Activated T-cell treated with anti-CD3 and anti-CD28 coated beads for 1 hour (primary cell): ENCODE data around the gene BATF.

Experiments used
- DNase-seq: peaks from one replicate; pipeline ENCODE4 v3.0.0-alpha.2; 2020; ENCODE audit warnings: low read depth

The BATF gene

DNA sequence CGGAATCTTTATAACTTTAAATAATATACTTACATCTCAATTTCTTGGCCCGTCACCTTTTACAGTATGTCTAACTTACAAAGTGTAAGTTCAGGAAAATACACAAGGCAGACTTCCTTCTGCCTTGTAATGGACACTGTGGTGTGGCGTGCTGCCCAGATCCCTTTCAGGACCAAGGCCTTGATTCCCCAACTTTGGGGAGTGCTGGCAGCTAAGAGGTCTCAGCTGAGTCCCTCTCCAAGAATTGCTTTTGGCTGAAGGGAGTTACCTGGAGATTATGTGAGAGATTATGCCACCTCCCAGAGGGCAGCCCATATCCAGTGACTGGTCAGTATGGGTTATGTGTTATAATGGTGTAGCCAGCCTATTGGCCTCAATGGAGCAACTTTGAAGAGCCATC, 21.2 kb upstream of the BATF start:
- no peak for DNase-seq

DNA sequence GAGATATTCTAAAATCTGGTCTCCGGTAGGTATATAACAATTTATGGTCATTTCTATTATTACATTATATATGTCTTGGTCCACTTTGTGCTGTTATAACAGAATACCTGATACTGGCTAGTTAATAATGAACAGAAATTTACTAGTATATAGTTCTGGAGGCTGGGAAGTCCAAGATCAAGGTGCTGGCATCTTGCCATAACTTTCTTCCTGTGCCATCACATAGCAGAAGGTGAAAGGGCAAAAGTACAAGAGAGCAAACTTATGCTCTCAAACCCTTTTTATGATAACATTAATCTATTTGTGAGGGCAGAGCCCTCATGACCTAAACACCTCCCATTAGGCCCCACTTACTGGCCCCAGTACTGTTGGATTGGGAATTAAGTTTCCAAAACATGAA, 17.9 kb upstream of the BATF start:
- no peak for DNase-seq

DNA sequence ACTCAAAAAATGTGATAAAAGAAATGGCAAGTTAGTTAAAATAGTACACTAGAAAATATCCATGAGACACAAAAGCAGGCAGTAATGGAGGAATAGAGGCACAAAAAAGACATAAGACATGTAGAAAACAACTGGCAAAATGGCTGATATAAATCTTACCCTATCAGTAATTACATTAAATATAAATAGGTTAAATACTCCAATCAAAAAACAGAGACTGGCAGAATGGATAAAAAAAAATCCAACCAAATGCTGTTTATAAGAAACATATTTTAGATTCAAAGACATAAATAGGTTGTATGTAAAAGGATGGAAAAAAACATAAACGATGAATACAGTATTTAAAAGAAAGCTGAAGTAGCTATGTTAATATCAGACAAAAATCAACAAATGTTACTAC, 15.3 kb upstream of the BATF start:
- DNase-seq = no peak

DNA sequence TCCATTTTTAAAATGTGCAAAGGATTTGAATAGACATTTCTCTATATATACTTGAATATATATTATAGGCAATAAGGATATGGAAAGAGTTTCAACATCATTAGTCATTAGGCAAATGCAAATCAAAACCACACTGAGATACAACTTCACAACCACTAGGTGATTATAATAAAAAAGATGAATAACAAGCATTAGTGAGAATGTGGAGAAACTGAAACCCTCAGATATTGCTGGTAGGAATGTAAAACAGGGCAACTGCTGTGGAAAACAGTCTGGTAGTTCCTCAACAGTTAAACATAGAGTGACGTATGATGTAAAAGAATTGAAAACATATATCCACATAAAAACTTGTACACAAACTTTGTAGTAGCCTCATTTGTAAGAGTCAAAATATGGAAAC, 11.7 kb upstream of the BATF start:
- no peak for DNase-seq

DNA sequence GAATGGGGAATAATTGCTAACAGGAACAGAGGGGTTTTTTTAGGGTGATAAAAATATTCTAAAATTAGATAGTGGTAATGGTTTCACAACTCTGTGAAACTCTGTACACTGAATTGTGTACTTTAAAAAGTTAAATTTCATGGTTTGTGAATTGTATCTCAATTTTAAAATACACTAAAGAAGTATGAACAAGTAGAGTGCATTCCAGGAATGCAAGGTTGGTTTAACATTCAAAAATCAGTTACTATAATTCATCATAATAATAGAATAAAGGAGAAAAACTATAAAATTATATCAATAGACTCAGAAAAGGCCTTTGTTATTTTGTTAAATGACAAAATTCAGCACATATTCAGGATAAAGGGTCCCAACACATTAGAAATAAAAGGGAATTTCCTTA, 11.1 kb upstream of the BATF start:
- no peak for DNase-seq

DNA sequence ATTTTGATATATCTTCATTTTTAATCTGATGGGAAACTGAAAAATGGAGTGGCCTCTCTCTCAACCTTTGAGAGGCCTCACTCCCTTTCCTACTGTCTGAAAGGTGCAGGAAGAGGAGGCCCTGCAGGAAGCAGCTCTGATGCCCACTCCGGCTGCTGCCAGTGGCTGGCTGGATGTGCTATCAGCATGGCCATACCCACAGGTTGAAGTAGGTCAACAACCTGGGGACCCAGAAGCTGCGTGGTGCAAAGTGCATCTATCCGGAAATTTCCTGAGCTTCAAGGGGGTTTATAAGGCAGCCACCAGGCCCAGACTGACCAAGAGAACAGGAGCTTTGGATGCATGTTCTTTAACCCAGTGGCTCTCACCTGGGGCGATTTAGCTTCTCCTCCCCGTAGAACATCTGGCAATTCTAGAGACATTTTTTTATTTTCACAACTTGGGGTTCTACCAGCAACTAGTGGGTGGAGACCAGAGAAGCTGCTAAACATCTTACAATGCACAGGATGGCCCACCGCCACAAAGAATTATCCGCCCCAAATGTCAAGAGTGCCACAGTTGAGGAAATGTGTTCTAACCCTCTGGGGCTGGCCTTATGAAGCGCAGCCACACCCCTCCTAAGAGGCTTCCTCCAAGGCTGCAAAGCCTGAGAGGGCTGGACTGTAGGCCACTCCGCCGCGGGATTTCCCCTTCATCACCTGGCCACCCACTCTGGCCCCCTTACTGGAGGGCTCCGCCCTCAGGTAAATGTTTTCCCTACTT, 8.2 kb upstream of the BATF start:
- DNase-seq = no peak

DNA sequence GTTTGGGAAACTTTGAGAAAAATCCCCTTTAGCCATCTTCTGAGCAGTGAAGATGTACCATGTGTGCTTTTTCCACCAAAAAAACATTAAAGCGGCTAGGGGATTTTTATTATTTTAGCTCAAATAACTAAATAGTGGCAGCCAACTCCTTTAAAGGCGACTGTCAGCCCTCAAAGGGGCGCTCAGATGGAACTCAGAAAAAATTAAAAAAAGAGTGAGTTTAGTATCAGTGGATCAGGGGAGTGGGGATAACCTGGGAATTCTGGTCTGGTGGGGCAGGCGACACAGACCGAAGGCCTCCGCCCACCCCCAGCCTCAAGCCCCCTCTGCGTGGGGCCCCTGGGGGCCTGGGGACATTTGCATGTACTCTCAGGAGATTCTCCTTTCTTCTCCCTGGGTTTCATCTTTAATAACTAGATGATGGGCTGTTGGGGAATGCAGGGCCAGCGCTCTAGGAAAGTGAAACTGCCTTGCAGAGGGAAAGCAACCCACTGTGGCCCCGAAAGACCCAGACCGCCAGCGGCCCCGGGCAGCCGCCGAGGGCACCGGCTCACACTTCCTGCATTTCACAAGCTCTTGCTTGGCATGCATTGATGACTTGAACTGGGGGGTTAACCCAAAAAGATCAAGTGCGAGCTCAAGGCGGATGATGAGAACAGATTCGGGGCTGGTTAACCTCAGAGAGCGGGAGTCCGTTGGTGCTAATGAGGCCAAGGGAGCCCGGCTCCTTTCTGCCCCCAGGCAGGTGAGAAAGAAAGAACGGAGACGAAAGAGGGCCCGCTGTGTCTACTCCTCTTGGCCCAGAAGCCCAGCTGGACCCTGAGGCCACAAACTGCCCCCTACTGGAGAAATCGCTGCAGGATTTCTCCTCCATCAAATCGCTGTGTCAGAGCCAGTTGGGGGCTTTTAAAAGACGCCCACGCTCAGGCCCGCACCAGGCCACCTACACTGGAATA, 7.3 kb upstream of the BATF start:
- DNase-seq = peak; percentile 29

DNA sequence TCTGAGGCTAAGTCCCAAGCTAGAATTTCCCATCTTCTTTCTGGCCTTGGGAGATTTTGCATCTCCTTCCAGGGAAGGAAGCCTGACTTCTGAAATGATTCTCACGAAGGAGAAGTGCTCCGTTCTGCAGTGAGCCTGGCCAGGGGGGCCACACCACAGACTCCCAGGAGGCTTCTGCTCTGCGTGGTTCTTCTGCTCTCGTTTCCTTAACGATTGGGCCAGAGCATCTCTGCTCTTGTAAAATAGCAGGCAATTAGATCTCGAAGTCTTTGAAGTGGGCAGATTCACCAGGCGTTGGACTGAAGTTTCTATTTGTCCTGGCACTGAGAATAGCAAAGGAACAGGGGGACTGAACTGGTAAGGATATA, 6.7 kb upstream of the BATF start:
- no peak for DNase-seq

DNA sequence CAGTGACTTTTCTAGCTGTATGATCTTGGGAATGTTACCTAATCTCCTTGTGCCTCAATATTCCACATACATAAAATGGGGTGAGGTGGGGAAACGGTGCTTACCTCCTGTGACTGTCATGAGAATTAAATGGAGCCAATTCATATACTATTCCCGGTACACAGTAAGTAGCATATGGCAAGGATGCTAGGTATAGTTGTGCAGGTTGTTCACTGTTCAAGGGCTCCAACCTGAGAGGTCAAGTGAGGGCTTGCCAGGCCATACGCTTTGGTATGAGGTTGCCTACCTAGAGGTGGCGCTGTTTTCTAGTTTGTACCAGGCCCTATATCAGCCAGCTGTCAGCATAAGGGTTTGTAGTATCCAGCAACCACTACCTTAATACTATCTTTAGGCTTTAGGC, 3.6 kb upstream of the BATF start:
- no peak for DNase-seq

DNA sequence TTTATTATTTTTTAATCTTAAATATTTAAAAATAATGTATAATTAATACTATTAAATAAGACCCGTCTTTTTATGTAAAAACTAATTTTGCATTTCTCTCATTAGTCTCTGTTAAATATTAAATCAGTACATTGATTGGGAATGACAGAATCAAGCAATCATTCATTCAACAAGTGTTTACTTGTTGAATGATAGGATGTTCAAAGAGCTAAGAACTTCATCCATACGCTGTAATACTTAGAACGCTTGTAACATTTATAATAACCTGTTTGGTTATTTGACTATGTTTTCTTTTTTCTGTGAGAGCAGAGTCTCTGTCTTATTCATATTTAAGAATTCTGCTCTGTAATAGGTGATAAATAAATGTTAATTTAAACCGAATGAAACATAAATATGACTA, 2.9 kb upstream of the BATF start:
- DNase-seq = no peak

DNA sequence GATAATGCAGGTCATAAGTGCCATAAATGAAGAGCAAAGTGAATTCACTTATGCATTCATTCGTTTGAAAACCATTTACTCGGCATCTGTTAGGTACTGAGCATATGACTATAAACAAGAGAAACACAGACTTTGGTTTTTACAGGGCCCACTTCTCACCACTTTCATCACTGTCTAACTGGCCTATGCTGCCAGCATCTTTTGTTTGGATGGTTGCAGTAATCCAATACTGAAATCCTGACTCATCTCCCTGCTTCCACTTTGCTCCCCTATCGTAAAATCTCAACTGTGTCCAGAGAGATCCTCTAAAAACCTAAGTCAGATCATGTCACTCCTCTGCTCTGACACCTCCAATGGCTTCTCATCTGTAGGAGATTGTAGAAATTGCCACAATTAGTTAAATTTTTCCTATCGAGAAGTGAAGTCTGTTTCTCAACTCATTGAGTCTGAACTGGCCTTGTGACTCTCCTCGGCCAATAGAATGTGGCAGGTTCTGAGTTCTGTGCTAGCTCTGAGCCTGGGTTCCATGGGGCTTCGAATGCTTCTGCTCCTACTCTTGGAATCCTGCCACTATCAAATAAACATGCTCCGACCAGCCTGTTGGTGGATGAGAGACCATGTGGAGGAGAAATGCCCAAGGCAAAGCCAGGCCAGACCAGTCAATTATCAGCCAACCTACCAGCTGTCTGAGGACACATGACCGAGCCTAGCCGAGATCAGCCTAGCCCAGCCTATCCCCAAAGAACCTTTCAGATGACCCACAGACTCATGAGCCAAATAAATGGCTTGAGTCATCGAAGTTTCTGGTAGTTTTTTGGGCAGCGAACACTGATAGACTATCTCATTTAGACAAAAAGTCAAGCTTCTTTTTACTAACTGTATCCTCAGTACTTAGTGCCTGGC, 2.2 kb upstream of the BATF start:
- DNase-seq = no peak

DNA sequence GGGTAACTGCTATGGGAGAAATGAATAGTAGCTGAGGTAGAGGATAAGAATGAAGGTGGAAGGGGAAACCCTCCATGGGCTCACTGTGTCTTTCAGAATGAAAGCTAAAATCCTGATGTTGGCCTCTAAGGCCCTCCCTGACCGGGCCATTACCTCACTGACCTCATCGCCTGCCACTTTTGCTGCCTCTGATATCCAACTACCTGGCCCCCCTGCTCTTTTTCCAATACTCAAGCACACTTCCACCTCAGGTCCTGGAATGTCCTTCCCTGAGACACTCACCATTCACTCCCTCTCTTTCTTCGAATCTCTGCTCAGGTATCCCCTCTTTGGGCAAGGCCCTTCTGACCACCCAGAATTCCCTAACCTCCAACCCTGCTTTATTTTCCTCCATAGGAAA, 1.4 kb upstream of the BATF start:
- DNase-seq = no peak

DNA sequence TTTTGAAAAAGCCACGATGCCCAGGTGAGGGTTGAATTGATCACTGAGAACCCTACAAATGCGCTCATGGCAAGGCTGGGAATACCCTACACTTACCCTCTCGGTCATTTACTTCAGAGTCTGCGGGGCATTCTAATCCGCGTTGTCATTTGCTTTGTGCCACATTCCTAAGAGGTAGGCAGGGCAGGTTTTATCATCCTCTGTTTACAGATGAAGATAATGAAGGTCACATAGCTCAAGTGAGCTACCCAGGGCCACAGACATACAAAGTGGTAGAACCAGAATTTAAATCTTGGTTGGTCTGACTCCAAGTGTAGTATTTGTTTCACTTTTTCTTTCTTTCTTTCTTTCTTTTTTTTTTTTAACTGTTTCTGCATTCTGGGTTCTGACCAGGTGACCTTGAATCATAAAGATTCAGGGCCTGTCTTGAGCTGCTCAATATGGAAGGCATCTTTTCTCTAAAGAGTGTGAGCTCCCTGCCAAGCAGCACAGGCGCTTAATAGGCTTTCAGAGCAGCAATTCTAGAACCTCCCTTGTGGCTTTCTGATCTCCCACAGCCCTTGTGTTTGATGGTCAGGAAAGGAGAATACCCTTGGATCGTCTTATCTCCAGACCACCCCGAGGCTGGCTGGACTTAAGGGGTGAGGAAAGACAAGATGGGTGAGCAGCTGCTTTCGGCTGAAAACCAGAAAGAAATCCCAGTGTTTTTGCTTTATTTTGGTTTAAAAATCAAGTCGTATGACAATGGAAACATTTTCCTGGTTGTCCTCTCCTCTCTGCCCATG, 662 bp upstream of the BATF start:
- DNase-seq = no peak

DNA sequence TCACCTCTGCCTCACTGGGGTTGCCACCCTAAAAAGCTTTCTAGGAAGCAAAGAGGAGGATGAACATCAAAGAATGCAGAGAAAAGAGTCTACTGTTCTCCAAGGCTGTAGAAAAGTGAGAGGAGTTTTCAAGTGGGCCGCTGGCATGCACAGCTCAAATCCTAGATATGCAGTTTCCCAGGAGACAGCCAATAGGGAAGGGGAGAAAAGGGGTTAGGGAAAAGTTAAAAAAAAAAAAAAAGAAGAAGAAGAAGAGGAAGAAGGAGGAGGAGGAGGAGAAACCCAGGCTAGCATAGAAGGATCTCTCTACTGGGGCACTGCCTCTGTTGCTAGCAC, 682 bp downstream of the BATF start:
- no peak for DNase-seq

DNA sequence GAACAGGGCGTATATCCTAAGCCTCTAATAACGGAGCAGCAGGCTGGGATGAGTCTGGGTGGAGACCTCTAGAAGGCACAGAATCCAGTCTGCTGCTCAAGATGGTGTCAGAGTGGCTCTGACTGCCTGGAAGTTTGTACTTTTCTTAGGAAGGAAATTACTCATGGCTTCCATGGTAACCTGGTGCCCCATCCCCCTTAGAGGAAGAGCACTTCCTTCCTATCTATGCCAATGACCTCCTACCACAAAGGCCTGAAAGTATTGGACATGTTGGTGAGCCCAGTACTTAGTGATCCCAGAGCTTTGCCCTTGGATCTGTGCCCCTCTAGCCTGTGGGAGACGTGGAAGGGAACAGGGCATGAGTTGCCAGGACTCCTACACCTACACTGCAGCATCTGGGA, 1.5 kb downstream of the BATF start:
- DNase-seq = no peak

DNA sequence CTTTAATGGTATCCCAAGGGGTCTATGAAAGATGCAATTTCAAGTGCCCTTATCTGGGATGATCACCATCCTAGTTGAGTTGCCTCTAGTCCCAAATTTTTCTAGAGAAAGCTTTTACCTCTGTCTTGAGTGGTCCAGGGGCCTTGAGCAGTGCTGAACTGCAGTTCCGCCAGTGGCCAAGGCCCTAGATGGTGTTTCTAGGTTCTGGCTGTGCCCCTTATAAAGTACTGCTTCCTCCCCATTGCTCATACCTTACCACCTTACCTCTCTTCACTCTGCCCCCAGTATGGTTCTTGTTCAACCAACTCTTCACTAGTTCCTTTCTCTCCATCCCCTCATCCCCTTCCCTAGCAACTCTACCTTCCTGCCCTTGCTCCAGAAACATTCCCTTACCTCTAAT, 3.7 kb downstream of the BATF start:
- no peak for DNase-seq

DNA sequence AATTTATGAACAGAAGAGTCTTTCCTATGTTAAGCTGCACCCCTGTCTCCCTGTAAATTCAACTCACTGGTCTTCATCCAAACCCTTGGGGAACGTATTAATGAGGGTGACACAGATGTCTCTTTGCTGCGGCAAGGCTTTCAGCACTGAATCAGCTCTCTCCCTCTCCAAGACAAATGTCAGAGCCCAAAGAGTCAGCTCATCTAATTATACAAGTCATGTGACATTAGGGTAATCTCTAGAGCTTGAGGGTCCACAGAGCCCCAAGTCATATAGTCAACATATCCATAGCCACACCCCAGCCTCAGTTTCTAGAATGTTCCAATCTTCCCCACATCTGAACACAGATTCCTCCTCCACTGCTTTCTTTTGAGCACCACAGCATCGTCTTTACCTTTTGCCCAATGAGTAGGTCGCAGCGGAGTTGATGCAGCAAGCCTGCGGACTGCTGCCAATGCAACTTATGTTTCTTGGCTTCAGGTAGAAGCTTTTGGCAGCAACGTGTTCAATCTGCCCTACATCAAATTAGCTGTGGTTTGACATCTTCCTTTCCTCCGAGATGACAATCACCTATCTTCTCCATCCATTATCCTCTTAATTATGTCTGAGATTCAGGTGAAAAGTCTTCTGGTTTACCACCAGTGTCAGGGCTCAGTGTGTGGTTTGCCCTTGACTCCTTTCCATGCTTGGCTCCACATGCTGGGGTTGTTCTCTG, 5.3 kb downstream of the BATF start:
- DNase-seq = no peak

DNA sequence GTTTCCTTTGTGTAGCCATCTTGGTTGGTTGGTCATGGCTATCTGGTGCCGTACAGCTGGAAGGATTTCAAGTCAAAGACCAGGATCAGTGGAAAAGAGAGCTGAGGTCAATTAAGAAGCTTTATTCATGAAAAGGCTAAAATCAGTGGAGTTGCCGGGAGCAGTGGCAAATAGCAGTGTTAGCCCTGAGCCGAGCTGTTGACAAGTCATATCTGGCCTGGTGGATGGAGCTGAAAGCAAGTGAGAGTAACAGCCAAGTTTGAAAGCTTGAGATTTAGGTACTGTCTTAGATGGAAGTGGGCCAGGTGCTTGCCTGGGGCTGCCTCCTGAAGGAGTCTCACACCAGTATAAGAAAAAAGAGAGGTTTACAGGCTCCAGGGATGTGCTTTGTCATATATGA, 9.0 kb downstream of the BATF start:
- no peak for DNase-seq

DNA sequence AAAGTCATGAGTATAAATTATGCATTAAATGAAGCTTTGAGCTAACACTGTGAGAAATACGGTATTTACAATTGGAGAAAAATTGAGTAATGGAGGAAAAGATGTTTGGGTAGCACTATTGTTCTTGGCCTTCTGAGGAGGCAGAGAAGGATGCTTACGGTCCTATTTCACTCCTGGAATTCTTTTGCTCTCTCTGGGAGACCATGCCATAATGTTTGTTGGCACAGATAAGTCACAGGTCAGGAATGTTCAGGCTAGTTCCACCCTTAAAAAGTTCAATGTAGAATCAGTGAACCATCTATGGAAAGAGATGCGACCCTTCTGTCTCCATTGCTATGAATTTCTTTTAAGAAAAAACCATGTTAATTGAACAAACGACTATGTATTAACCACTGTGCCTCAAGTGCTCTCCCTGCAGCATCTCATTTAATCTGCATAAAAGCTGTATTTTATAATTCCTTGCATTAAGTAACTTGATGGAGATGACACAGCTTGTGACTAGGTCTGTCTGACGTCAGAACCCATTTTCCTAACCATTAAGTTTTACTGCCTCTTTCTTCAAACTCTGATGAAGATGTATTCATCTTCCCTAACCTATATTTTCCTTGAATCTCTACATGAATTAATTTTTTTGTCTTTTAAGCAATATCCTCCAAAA, 9.5 kb downstream of the BATF start:
- DNase-seq = no peak

DNA sequence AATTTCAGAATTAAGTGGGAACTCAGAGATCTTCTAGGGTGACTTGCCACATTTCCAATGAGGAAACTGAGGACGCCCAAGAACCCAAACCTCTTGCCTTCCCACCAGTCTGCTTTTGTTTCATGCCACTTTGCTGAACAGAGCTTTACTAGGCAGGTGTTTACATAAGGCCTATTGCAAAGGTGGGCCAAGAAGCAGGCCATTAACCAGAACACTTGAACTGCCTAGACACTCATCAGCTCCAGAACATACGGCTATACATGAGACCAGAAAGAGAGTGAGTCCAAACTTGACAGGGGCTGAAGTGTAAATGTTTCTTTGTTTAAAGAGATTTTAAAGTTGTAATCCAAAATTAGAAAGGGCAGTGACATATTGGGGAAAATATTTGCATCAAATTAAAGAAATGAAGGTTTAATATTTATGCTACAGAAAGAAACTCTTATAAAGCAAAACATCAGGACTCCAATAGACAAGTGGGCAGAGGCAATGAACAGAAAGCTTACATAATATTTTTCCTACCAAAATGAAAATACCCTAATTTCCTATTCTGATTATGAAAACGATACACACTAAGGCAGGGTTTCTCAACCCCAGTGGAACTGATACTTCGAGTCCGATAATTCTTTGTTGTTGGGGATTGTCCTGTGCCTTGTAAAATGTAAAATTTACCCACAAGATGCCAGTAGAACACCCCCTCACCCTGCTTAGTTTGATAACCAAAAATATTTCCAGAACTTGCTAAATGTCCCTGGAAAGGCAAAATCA, 11.7 kb downstream of the BATF start:
- DNase-seq = no peak
